KBM-7 (cell line): ENCODE data around the gene AP2A2.
A peak's percentile ranks its signal among the peaks of the same experiment; 100 is the strongest.
"Not testable (repeated sequence)": the region's sequence is repeated elsewhere in the genome, so short reads cannot be mapped to it uniquely, and the experiment has no call there.

Experiments
- DNase-seq: peaks from one replicate; pipeline ENCODE4 v3.0.0-alpha.2; 2015
- in situ Hi-C: fragments of 300-500 bp; cut with MboI; formaldehyde crosslinking; loops from 2 replicates; pipeline ENCODE4 v1.14.3; 2020; ENCODE audit warnings: low sequenced_read_pairs, low pct_unique_long_range_greater_than_20kb, mixed read lengths

AP2A2 gene

DNA sequence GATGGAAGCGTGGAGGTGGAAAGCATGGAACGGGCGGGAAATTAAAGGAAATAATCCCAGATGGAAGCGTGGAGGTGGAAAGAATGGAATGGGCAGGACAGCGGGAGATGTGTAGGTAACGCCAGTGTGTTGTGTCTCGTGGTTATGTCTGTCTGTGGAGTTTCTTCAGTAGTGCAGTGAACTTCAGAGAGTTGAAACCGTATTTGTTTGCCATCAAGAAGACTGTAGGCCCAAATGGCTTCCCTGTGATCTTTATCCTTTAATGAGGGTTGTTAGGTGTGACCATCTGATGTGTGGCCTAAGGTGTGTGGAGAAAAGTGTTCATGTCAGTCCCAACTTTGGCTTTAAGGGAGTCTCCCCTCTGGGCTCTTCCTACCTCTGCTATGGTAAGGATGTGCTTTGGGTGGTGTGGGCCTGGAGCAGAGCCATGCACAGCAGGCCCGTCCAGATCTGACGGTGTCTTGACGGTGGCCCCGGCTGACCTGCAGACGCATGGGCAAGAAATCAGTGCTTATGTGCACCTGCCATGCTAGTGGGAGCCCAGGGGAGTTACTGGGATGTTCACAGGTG is 39.6 kb downstream of the AP2A2 start:
- no peak for DNase-seq
- in situ Hi-C loops: no loop called here

DNA sequence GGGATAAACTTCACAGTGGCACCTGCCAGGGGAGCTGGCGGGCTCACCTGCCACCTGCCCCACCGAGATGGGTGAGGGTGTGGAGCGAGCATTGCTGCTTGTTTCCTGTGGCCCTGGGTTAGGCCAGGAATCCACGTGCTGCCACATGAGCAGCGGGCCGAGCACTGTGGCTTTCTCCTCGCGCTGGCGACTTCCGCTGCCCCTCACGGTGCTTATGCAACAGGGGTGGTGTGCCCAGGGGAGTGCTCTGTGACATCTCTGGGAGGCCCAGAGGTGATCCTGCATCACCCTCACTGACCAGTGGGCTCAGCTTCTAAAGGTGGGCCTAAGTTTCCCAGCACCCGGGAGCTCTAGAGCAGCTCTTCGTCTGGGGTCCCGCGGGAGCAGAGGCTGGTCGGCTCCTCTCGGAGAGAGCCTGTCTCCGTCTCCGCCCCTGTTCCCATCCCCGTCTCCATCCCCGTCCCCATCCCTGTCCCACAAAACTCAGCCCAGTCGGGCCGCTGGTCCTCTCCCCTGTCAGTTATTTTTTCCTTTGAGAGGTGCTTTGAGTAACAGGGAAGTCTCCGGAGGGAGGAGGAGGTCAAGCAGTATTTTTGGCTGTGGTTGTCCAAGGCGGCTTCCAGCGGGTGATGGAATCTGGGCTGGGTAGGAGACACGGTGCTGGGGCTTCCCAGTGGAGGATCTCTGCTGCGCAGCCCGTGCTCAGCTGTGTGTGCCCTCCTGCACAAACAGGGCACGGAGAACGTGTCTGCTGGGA is 42.5 kb downstream of the AP2A2 start:
- no peak for DNase-seq
- in situ Hi-C loops: no loop called here

DNA sequence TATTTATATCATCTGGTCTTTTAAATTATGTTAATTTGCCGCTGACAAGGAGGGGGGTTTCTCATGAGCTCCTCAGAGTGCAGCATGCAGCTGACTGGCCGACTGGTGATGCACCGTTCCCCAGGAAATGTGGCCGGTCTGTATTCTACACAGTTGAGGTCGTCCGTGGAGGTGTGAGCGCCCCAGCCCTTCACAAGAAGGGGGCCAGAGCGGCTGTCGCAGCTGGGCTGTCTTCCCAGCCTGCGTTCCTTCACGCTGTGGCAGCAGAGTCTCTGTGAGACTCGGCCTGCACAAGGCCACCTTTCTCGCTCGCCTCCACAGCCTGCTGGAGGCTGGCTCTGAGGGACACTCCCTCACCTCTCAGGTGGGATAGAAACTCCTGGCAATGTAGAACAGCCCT is 43.2 kb downstream of the AP2A2 start:
- DNase-seq: no peak
- in situ Hi-C loops: no loop called here

DNA sequence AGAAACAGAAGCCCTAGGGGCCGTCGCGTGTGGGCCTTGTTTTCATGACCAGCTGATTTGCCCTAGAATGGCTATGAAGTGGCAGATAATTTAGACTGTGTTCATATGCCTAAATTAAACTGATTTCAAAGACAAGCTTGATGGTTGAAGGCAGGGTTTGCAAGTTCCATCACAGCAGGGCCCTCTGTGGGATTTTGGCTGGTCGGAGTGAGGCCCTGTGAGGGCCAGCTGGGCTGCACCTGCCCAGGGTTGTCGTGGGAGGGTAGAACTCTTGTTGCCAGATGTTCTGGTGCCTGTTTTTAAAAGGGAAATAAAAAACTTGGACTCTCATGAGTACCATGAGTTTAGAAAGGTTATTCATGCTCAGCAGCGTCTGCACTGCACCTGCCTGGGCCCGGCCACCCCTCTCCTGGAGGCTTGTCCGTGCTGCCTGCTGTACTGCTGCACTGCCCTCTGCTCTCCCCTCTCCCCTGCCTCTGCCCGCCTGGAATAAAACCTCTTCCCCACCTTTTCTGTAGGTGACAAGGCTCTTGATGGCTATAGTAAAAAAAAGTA is 44.1 kb downstream of the AP2A2 start:
- DNase-seq: no peak
- in situ Hi-C loops: no loop called here

DNA sequence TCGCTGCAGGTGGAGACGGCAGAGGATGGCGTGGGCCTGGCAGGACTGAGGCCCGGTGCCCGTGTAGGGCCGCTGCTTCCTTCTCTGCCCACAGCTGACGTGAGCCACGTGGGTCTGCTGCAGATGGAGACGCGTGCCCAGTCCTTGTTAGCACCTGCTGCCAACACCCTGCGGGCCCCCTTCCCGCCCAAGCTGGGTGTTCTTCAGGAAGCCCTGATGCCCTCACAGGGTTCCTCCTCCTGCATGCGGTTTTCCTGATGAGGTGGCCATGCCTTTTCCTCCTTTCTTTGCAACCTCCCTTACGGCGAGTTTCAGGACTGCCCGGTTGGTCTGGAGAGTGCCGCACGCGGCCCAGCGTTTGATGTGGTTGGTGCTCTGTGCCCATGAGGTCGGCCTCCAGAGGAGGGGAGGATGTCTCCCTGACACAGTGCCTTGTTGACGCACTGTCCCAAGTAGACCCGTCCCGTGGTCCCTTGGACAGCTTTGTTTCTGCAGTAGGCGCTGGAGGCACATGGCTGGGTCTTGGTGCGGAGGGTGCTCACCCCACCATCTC is 44.7 kb downstream of the AP2A2 start:
- in situ Hi-C loops: no loop called here
- no peak for DNase-seq

DNA sequence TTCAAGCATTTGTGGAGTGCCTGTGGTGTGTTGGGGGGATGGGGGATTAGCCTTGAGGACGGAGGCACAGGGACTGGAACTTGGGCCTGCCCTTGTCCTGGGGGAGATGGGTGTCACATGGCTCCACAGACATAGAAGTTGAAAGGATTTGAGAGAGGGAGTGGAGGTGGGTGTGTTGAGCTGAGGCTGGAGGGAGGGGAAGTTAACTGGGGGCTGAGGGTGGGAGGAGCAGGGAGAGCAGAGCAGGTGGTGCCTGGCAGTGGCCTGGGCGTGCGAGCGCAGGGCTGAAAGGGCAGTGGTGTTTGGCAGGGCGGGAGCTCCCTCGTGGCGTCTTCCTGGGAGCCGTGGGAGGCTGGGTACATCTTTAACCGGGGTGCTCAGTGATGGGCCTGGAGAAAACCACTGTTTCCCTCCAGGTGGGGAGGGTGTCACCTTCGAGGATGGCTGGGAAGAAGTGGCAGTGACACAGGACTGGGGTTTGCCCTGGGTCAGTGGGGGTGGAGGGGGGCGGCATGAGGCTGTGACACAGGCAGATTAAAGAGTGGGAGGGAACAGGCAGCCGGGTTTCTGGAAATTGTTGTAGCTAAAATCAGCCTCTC is 45.5 kb downstream of the AP2A2 start:
- in situ Hi-C loops: no loop called here
- no peak for DNase-seq

DNA sequence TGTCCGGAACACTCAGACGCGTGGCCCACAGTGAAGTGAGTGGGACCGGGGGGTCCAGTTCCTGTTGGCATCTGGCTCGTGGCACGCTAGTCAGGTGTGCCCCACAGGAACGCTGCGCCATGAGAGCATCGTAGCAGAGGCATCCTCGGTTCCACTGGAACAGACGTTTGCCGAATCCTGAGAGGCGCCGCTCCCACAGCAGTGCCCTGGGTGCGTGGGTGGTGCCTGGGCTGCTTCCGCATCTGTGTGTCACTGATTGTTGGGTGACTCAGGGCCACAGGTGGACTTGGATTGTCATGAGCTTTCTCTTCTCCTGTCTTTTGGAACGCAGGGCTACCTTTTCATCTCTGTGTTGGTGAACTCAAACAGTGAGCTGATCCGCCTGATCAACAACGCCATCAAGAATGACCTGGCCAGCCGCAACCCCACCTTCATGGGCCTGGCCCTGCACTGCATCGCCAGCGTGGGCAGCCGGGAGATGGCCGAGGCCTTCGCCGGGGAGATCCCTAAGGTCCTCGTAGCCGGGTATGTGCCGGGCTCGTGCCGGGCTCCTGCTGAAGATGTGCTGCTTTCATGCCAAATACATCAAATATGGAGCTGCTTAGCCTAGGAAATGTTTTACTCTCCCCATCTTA is 46.2 kb downstream of the AP2A2 start:
- DNase-seq: no peak
- in situ Hi-C loops: no loop called here

DNA sequence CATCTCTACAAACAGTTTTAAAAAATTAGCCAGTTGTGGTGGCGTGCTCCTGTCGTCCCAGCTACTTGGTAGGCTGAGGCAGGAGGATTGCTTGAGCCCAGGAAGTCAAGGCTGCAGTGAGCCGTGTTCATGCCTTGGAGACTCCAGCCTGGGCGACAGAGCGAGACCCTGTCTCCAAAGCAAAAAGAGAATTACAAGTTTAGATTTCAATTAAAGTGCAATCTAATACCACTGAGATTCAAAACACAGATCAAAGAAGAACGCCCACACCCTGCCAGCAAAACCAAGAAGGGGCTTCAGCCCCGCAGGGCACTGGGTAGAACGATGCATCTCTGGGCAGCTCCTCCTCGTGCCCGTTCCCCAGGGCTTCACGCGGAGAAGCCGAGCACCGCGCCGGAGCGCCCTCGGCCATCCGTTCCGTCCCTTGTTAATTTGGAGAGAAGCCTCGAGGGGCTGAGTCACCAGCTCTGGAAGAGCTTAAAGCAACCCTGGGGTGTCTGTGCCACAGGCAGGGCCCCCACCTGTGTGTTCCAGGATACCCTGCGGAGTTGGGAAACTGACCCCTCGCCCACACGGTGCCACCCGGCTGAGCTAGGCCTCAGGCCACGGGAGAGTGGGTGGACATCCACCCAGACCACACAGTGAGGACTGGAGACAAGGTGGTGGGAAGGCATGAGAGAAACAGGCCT is 47.0 kb downstream of the AP2A2 start:
- in situ Hi-C loops: no loop called here
- no peak for DNase-seq

DNA sequence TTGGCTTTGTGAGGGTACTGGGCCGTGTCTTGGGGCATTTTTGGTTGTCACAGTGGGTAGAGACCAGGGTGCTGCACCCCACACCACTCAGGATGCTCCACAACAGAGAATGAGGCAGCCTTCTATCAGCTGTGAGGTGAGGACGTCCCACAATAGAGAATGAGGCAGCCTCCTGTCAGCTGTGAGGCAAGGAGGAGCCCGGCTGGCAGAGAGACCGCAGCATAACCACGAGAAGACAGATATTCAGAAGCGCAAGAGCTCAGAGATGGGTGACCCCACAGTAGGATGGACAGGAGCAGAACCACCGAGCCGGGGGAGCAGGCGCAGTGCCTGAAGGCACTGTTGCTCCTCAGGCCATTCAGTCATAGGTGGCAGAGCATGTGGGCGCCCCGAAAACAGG is 47.6 kb downstream of the AP2A2 start:
- in situ Hi-C loops: no loop called here
- no peak for DNase-seq

DNA sequence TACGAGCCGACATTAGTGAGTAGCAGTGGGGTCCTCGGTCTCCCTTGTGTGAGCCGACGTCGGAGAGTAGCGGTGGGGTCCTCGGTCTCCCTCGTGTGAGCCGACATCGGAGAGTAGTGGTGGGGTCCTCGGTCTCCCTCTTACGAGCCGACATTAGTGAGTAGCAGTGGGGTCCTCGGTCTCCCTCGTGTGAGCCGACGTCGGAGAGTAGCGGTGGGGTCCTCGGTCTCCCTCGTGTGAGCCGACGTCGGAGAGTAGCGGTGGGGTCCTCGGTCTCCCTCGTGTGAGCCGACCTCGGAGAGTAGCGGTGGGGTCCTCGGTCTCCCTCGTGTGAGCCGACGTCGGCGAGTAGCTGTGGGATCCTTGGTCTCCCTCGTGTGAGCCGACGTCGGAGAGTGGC is 49.7 kb downstream of the AP2A2 start:
- DNase-seq, in situ Hi-C loops: not testable (repeated sequence)

DNA sequence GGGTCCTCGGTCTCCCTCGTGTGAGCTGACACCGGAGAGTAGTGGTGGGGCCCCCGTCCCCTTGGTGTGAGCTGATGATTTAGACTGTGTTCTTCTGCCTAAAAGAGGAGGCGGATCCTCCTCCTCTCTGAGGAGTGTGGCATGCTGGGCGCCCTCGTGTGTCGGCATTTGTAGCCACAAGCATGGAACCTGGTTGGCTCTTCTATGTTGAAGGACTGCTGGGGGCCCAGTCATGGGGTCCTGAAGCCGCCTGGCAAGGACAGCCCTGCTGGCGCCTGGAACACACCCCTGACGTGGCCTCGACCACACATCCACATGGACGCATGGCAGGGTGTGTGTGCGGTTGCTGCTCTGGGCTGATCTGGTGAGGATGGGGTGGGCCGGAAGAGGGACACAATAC is 50.2 kb downstream of the AP2A2 start:
- in situ Hi-C loops: no loop called here

DNA sequence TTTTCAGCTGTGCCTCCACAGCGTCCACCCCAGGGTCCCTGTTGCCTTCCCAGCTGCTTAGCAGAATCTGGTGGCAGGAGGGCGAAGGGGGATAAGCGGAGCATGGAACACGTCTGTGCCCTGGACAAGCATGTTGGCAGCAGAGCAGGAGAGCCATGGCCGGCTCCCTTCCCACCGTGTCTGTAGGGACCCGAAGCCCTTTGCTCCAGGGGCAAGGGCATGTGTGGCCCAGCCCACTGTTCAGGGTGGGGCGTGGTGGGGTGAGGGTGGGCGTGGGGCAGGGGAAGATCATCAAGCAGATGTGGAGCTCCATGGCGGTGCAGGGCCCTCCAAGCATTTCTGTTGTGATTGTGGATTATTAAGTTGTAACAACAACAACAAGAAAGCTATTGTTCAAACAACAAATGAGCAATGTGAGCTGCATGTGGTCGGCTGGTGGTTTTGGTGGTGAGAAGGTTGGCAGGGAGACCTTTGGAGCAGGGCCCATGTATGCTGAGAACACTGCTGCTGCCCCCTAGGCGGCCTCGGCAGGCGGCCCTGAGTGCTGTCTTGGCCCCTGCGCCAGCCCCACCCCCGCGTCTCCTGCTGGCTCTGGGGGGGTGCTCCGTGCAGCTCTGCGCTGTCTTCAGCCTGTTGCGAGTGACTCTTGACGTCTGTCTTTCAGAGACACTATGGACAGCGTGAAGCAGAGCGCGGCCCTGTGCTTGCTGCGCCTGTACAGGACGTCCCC is 50.9 kb downstream of the AP2A2 start:
- in situ Hi-C loops: no loop called here

More for the DNA sequence above, 50.2 kb downstream of the AP2A2 start:
- peak; percentile 28 for DNase-seq

DNA sequence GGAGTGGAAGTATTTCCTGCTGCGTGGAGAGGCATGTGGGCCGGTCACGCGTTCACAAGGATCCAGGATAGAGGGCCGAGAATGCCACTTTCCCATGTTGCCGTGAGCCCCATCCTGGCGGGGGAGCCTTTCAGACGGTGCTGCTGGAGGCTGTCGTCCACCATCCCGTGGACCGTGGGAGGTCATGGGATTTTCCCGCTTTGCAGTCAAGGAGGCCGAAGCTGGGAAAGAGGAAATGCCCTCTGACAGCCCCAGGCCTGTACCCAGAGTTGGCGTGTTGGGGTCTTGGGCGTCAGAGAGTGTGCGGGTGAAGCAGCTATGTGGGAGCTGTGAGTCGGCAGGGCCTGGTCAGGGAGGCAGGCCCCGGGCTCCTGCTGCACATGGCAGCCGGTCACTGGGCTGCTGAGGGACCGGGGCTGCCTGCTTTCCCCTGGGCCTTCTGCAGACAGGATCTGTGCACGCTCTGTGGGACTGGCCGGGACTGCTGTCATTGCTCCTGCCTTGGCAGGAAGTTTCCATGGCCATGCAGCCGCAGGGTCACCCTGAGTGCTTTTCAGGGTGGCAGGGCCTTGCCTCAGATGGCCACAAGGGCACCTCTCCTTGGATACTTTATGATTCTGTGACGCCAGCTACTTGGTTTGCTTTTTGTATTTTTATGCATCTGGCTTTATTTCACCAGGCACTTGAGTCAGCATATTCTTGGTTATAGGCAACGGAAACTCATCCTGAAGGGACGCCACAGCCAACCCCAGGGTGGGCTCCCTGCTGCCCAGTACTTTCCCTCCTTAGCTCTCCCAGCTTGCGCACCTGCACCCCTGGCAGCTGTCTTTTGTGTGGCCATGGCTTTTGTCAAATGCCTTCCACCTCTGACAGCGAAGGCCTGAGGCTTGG is 52.4 kb downstream of the AP2A2 start:
- in situ Hi-C loops: no loop called here
- no peak for DNase-seq

More for the DNA sequence above, 50.9 kb downstream of the AP2A2 start:
- DNase-seq: no peak

DNA sequence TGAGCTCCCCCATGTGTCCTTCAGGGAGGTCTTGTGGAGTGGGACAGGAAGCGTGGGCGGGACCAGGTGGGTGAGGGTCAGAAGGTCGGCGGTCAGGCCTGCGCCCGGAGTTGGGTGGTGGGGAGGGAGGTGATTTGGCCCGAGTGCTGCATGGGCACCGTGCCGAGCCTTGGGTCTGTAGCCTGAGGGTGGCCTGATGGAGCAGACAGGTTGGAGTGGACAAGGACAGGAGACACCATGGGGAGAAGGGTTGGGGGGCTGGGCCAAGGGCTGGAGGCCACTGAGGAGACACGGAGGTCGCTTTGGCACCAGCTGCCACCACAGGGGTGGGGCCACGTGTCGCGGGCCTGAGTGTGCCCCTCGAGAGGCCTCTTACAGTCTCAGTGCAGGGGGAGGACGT is 53.1 kb downstream of the AP2A2 start:
- no peak for DNase-seq
- in situ Hi-C loops: no loop called here

DNA sequence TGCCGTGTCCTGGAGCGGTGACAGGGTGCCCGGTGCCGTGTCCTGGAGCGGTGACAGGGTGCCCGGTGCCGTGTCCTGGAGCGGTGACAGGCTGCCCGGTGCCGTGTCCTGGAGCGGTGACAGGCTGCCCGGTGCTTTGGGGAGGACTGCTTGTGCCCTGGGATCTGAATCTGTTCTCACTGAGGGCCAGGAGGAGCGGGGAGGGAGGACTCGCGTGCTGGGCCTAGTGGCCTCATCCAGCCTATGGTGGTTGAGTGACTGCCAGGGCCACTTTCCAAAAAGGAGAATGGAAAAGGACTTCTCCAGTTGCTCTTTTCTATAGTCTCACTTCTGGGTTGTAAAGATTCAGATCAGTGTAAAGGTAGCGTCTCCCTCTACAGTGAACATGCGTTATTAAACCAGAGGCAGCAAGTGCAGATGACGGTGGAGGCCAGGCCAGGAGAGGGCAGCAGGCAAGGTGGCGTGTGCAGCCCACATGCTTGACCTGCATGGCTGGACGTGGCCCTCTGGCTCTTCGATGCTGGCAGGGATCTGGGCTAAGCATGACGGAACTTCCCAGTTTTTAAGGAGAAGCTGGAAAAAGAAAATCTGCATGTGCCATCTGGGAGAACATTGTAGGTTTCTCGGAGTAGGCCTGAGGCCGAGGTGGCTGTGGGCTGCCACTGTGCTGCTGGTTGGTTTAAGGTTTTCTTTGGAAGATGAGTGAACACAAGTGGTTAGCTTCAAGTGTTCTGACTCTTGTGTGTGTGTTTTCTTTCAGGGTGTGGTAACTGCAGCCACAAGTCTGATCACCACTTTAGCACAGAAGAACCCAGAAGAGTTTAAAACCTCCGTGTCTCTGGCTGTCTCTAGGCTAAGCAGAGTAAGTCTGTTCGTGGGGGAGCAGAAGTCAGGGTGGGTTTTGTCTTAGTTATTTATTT is 55.0 kb downstream of the AP2A2 start:
- DNase-seq: no peak
- in situ Hi-C loops: no loop called here

DNA sequence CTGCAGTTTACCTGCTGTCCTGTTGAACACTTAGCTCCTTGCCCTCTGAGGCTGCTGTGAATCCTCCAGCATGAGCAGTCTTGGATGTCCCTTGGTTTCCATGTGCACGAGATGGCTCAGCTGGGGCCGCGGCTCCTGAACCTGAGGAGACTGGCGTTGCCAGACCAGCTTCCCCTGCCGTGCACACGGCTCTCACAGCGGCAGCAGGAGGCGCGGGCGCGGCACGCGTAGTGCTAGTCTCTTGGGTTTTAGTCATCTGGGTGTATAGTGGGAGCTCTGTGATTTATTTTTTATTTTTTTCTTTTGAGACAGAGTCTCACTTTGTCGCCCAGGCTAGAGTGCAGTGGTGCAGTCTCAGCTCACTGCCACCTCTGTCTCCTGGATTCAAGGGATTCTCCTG is 56.1 kb downstream of the AP2A2 start:
- in situ Hi-C loops: no loop called here
- DNase-seq: no peak

DNA sequence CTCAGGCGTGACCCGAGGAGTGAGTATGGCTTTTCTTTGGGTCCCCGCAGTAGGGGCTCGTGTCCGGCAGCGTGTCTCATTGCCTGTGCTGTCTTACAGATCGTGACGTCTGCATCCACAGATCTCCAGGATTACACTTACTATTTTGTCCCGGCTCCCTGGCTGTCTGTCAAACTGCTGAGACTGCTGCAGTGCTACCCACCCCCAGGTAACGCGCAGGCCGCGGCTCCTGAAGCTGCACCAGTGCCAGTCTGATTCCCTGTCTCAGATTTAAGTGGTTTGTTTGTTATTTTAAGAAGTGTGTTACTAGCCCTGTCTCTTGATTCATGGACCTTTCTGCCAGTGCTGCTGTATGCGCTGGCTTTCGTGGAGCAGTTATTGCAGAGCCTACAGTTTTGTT is 58.9 kb downstream of the AP2A2 start:
- in situ Hi-C loops: no loop called here
- DNase-seq: no peak
